Neutrophil (primary cell): Measurements from ENCODE around the gene ETAA1.

Experiments used
- H3K27ac ChIP-seq: fragments of 200-600 bp; sonication (generic); 2 replicates; pipeline ENCODE4 v1.5.1; 2016; ENCODE audit warnings: mild to moderate bottlenecking, moderate library complexity
- H3K27me3 ChIP-seq: fragments of 200-600 bp; sonication (generic); 2 replicates; pipeline ENCODE4 v1.6.0; 2016; ENCODE audit warnings: mild to moderate bottlenecking
- H3K36me3 ChIP-seq: fragments of 200-600 bp; sonication (generic); 2 replicates; pipeline ENCODE4 v1.5.1; 2017
- H3K4me1 ChIP-seq, 2 experiments: fragments of 200-600 bp in 1 of 2; sonication (generic) in 1 of 2; 1 replicate in 1 of 2; 2 replicates in 1 of 2; pipeline versions ENCODE4 v1.5.1 to v1.6.1; 2013 to 2016; ENCODE audit warnings: low read depth in 1 of 2, low read length in 1 of 2, mild to moderate bottlenecking in 1 of 2, moderate library complexity in 1 of 2; ENCODE audit not compliant: control insufficient read depth in 1 of 2, insufficient read depth in 1 of 2
- H3K4me3 ChIP-seq, 2 experiments: fragments of 200-600 bp in 1 of 2; sonication (generic) in 1 of 2; 1 replicate in 1 of 2; 2 replicates in 1 of 2; pipeline ENCODE4 v1.5.1; 2013 to 2016; ENCODE audit warnings: low read depth in 1 of 2, low read length in 1 of 2, mild to moderate bottlenecking in 1 of 2, moderate library complexity in 1 of 2
- H3K9me3 ChIP-seq: fragments of 200-600 bp; sonication (generic); 2 replicates; pipeline ENCODE4 v1.5.1; 2016
- CTCF ChIP-seq: fragments of 200-600 bp; sonication (generic); IDR thresholded peaks from 2 replicates; pipeline ENCODE4 v1.5.1; 2016; ENCODE audit warnings: antibody characterized with exemption

The ETAA1 gene

GRCh38 chr2:67459761-67460160, 62.6 kb downstream of the ETAA1 start:
- no peaks in the 10 kb centered on the region for H3K27me3 ChIP-seq
- H3K4me3 ChIP-seq: no peak overlapping the region
- no peaks in the 10 kb centered on the region for H3K9me3 ChIP-seq
- H3K27ac ChIP-seq: no peak overlapping the region
- H3K36me3 ChIP-seq: no peaks in the 10 kb centered on the region
- TF ChIP-seq CTCF: no peak
- no peaks in the 10 kb centered on the region for H3K4me1 ChIP-seq
